Lung (tissue), 12 donors: Measurements from ENCODE around the gene ARHGAP15. TPM values are rescaled to one million over a fixed set of nuclear protein-coding genes. Genes with fewer than 3 reads are reported as not detected.

Experiments
- ATAC-seq: fragments of 200-7000 bp; cut with Tn5 transposase; one replicate; pipeline ENCODE4 v1.9.1; 2020; ENCODE audit warnings: moderate number of reproducible peaks; ENCODE audit not compliant: insufficient read depth, low FRiP score
- DNase-seq, 3 donors: peaks; one replicate each; pipeline ENCODE4 v3.0.0-alpha.2; 2013 to 2017
- H3K27ac ChIP-seq, 2 donors: one replicate each; pipeline ENCODE4 v1.5.1; 2013; ENCODE audit warnings: mild to moderate bottlenecking in 2 of 2, moderate library complexity in 2 of 2, control low read depth in 1 of 2, inconsistent platforms in 1 of 2, low read depth in 1 of 2, low read length in 1 of 2
- H3K27me3 ChIP-seq, 3 donors: one replicate each; pipeline ENCODE4 v1.5.1; 2013; ENCODE audit warnings: low read length in 2 of 3; ENCODE audit not compliant: control insufficient read depth in 3 of 3, insufficient read depth in 3 of 3
- H3K36me3 ChIP-seq, 4 donors: one replicate each; pipeline ENCODE4 v1.5.1; 2013; ENCODE audit warnings: low read length in 4 of 4, mild to moderate bottlenecking in 1 of 4, moderate library complexity in 1 of 4; ENCODE audit not compliant: control insufficient read depth in 4 of 4, insufficient read depth in 4 of 4
- H3K4me1 ChIP-seq, 5 donors: one replicate each; pipeline ENCODE4 v1.5.1; 2013; ENCODE audit warnings: low read length in 5 of 5, mild to moderate bottlenecking in 2 of 5, moderate library complexity in 1 of 5; ENCODE audit not compliant: control insufficient read depth in 5 of 5, insufficient read depth in 5 of 5
- H3K4me3 ChIP-seq: one replicate; pipeline ENCODE4 v1.5.1; 2013; ENCODE audit warnings: mild to moderate bottlenecking, control low read depth, moderate library complexity
- H3K9ac ChIP-seq, 2 donors: one replicate each; pipeline ENCODE4 v1.5.1; 2013; ENCODE audit warnings: low read length in 2 of 2, control low read depth in 1 of 2; ENCODE audit not compliant: insufficient read depth in 1 of 2
- H3K9me3 ChIP-seq, 4 donors: one replicate each; pipeline ENCODE4 v1.5.1; 2013; ENCODE audit warnings: low read length in 3 of 4, mild to moderate bottlenecking in 1 of 4, moderate library complexity in 1 of 4; ENCODE audit not compliant: control insufficient read depth in 4 of 4, insufficient read depth in 3 of 4
- WGBS, 2 donors: extraction: QIAGEN DNeasy Blood & Tissue Kit; methylation state at CpG; one replicate each; pipeline ENCODE4 v1.1.7; 2013; 5-methylcytosine and 5-hydroxymethylcytosine counted together
- polyA plus RNA-seq, 2 donors: library from polyadenylated mRNA; stranded (reverse); fragments of 200-250 nt; gene quantifications; one replicate each; pipeline ENCODE4 v1.2.1, GENCODE V29; 2013
- total RNA-seq, 2 donors: library from RNA; depleted of rRNA in 1 of 2; stranded (reverse); fragments of >200 nt in 1 of 2; gene quantifications; one replicate each; pipeline ENCODE4 v1.2.1, GENCODE V29; 2014 to 2021
- TF ChIP-seq, protein P1 (sequence below): IDR thresholded peaks from 2 replicates; pipeline ENCODE4 v1.5.1; 2012; ENCODE audit warnings: mild to moderate bottlenecking; ENCODE audit errors: control extremely low read depth, extremely low read depth
- donor health status: control.
- donor health status: control.
- donor health status: Bipolar disorder and iron deficiency.
- donor health status: healthy.
- donor health status: DM: yes; HTN: yes; CAD: no.

Gene ARHGAP15
- total and polyA plus RNA-seq, 4 donors: 5.9 to 74.3 (median 13.2) TPM

DNA sequence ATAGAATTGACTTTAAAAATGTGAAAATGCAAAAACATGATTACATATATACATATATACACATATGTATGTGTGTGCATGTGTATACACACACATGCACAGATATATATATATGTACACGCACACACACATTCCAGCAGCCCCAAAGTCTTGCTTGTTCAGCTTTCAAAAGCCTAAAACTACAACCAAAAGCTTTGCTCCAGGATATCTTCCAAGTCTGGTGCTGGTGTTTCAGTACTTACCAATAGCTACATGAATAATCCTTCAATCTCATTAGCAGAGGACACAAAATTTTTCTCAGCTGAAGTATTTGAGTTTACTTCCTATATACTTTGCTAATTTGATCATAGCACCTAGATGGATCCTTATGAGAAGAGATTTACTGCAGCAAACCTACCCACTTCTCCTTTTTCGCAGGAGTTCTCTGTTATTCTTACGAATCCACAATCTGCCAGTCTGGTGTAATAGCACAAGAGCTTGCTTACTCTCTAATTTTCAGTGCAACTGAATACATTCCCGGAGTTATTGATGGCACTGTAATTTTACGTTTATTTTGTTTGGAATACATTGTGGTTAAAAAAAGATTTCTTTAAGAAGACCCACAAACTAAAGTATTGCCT, 553.3 kb downstream of the ARHGAP15 start:
- no peak for DNase-seq
- H3K4me1 ChIP-seq: peaks cover 0 to 12% (median 4%) of the 10 kb centered on the region in 5 donors
- H3K27me3 ChIP-seq: no peaks in the 10 kb centered on the region
- no peak overlapping the region for H3K4me3 ChIP-seq
- TF ChIP-seq, protein P1, sequence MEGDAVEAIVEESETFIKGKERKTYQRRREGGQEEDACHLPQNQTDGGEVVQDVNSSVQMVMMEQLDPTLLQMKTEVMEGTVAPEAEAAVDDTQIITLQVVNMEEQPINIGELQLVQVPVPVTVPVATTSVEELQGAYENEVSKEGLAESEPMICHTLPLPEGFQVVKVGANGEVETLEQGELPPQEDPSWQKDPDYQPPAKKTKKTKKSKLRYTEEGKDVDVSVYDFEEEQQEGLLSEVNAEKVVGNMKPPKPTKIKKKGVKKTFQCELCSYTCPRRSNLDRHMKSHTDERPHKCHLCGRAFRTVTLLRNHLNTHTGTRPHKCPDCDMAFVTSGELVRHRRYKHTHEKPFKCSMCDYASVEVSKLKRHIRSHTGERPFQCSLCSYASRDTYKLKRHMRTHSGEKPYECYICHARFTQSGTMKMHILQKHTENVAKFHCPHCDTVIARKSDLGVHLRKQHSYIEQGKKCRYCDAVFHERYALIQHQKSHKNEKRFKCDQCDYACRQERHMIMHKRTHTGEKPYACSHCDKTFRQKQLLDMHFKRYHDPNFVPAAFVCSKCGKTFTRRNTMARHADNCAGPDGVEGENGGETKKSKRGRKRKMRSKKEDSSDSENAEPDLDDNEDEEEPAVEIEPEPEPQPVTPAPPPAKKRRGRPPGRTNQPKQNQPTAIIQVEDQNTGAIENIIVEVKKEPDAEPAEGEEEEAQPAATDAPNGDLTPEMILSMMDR: no peak
- peaks cover 0 to 1% (median 0%) of the 10 kb centered on the region in 4 donors for H3K36me3 ChIP-seq
- ATAC-seq: no peak
- H3K9me3 ChIP-seq: no peaks in the 10 kb centered on the region
- WGBS, 2 donors: 60 to 82% methylated on average over 5 of the region's 5 CpGs
- H3K9ac ChIP-seq: no peak overlapping the region
- no peak overlapping the region for H3K27ac ChIP-seq

- ATAC-seq (no peak), DNase-seq (no peak)
- peaks cover 0 to 12% (median 4%) of the 10 kb centered on the region in 5 donors for H3K4me1 ChIP-seq
- H3K9me3 ChIP-seq: no peaks in the 10 kb centered on the region
- H3K27ac ChIP-seq: no peak overlapping the region
- H3K27me3 ChIP-seq: no peaks in the 10 kb centered on the region
- 91 to 98% methylated on average over 1 of the region's 1 CpG for WGBS, 2 donors
- H3K4me3 ChIP-seq: no peak overlapping the region
- TF ChIP-seq, protein P1: no peak
- no peak overlapping the region for H3K9ac ChIP-seq
- H3K36me3 ChIP-seq: peaks cover 0 to 1% (median 0%) of the 10 kb centered on the region in 4 donors
Measured at GRCh38 chr2:143683977-143684376, 554.8 kb downstream of the ARHGAP15 start.

DNA sequence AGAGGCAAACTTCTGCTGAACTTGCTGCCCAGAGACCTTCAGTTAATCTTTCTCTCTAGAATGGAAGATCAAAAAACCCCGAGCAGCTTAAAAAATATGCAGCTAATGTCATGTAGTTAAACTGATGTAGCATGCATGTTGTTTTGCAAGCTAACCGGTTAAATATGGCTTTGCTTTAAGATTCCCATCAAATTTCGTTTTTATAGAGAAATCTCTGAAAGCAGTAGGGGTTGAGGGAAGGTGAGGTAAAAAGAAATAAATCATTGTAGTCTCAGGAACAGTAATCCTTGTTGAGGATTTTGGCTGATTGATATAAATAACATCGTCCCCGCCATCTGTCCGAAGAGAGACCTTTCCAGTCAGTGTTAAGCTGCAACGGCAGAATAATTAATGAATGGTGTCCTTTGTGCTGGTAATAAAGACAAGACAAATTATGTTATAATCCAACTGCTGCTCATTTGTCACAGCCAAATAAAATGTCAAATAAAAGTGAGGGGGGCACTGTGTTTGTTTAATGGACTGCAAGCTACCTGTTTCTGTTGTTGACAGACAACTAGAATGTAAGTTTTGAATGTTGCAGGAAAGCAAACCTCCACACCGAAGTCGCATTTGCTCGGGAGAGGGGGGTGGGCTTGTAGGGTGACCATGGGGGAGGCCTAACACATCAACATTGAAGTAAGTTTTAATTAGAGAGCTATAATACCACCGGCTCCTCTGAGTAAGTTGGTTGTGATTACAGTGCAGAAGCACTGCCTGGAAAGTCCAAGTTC, 555.5 kb downstream of the ARHGAP15 start:
- no peak for DNase-seq
- 80 to 85% methylated on average over 11 of the region's 11 CpGs for WGBS, 2 donors
- Histone ChIP-seq H3K9ac (no peak overlapping the region), H3K27ac (no peak overlapping the region), H3K4me1 (peaks cover 0 to 12% (median 4%) of the 10 kb centered on the region in 5 donors), H3K36me3 (peaks cover 0 to 1% (median 0%) of the 10 kb centered on the region in 4 donors), H3K27me3 (no peaks in the 10 kb centered on the region), H3K9me3 (no peaks in the 10 kb centered on the region), H3K4me3 (no peak overlapping the region)
- no peak for ATAC-seq
- TF ChIP-seq, protein P1: no peak
